CD14-positive monocyte (primary cell): ENCODE measurements around the gene HEBP1. TPM values are rescaled to one million over a fixed set of nuclear protein-coding genes. Genes with fewer than 3 reads are reported as not detected.

Experiments used
- DNase-seq, 3 donors: peaks; one replicate each; pipeline ENCODE4 v3.0.0-alpha.2; 2011 to 2022
- H2AFZ ChIP-seq: 2 replicates; pipeline ENCODE4 v1.6.0; 2012; ENCODE audit warnings: mild to moderate bottlenecking, low read depth, low read length, inconsistent platforms; ENCODE audit not compliant: insufficient read depth, poor library complexity, severe bottlenecking
- H3K27ac ChIP-seq, 2 donors: 1 replicate in 1 of 2; 2 replicates in 1 of 2; pipeline ENCODE4 v1.5.1; 2012 to 2013; ENCODE audit warnings: low read length in 2 of 2, control low read depth in 1 of 2, inconsistent platforms in 1 of 2, low read depth in 1 of 2, mild to moderate bottlenecking in 1 of 2
- H3K27me3 ChIP-seq, 2 donors: one replicate each; pipeline versions ENCODE4 v1.6.0 to v1.6.1; 2011 to 2013; ENCODE audit warnings: low read length in 2 of 2; ENCODE audit not compliant: control insufficient read depth in 2 of 2, insufficient read depth in 2 of 2
- H3K36me3 ChIP-seq, 2 donors: replicated peaks in 1 of 2; 1 replicate in 1 of 2; 2 replicates in 1 of 2; pipeline versions ENCODE4 v1.5.1 to v1.6.1; 2012 to 2013; ENCODE audit warnings: low read length in 2 of 2, control low read depth in 1 of 2, inconsistent platforms in 1 of 2, mild to moderate bottlenecking in 1 of 2; ENCODE audit not compliant: insufficient read depth in 2 of 2, control insufficient read depth in 1 of 2
- H3K4me1 ChIP-seq, 2 donors: 1 replicate in 1 of 2; 2 replicates in 1 of 2; pipeline versions ENCODE4 v1.5.1 to v1.6.1; 2012 to 2013; ENCODE audit warnings: low read length in 2 of 2, control low read depth in 1 of 2, inconsistent platforms in 1 of 2, mild to moderate bottlenecking in 1 of 2, moderate library complexity in 1 of 2; ENCODE audit not compliant: insufficient read depth in 2 of 2, control insufficient read depth in 1 of 2
- H3K4me2 ChIP-seq: replicated peaks from 2 replicates; pipeline ENCODE3; 2012; ENCODE audit warnings: low read length, moderate library complexity, mild to moderate bottlenecking; ENCODE audit not compliant: poor library complexity, severe bottlenecking; ENCODE audit errors: extremely low read depth
- H3K4me3 ChIP-seq, 3 experiments: fragments of 200-600 bp in 1 of 3; sonication (generic) in 1 of 3; replicated peaks in 1 of 3; 1 replicate in 2 of 3; 2 replicates in 1 of 3; pipeline ENCODE4 v1.5.1; 2011 to 2013; ENCODE audit warnings: low read length in 3 of 3, mild to moderate bottlenecking in 3 of 3, control low read depth in 2 of 3, low read depth in 2 of 3, inconsistent platforms in 1 of 3, moderate library complexity in 1 of 3
- H3K79me2 ChIP-seq: 2 replicates; pipeline ENCODE4 v1.6.0; 2012; ENCODE audit warnings: mild to moderate bottlenecking, control low read depth, inconsistent platforms, low read length, moderate library complexity; ENCODE audit not compliant: insufficient read depth
- H3K9ac ChIP-seq: 2 replicates; pipeline ENCODE4 v1.6.0; 2017; ENCODE audit warnings: low read length, mild to moderate bottlenecking; ENCODE audit not compliant: insufficient read depth, poor library complexity, severe bottlenecking
- H3K9me3 ChIP-seq, 2 donors: replicated peaks in 1 of 2; 1 replicate in 1 of 2; 2 replicates in 1 of 2; pipeline versions ENCODE4 v1.5.1 to v1.6.1; 2012 to 2013; ENCODE audit warnings: low read length in 2 of 2, control low read depth in 1 of 2; ENCODE audit not compliant: control insufficient read depth in 1 of 2, insufficient read depth in 1 of 2
- H4K20me1 ChIP-seq: 2 replicates; pipeline ENCODE4 v1.6.0; 2012; ENCODE audit warnings: mild to moderate bottlenecking, low read length, control low read depth, moderate library complexity; ENCODE audit not compliant: insufficient read depth
- H3K27ac Mint-ChIP-seq, 7 donors: one replicate each; pipeline ENCODE4 v1.8.0; 2020; ENCODE audit warnings: mild to moderate bottlenecking in 7 of 7, mixed read lengths in 7 of 7, moderate library complexity in 6 of 7, inconsistent platforms in 2 of 7
- H3K27me3 Mint-ChIP-seq, 3 donors: one replicate each; pipeline ENCODE4 v1.8.0; 2021 to 2022; ENCODE audit warnings: low read depth in 3 of 3, mild to moderate bottlenecking in 3 of 3, mixed read lengths in 3 of 3, moderate library complexity in 3 of 3, inconsistent platforms in 1 of 3
- H3K36me3 Mint-ChIP-seq, 2 donors: one replicate each; pipeline ENCODE4 v1.8.0; 2020; ENCODE audit warnings: mixed read lengths in 2 of 2, inconsistent platforms in 1 of 2, mild to moderate bottlenecking in 1 of 2
- H3K4me1 Mint-ChIP-seq: one replicate; pipeline ENCODE4 v1.8.0; 2020; ENCODE audit warnings: mild to moderate bottlenecking, mixed read lengths
- H3K4me3 Mint-ChIP-seq, 2 donors: one replicate each; pipeline ENCODE4 v1.8.0; 2020; ENCODE audit warnings: mild to moderate bottlenecking in 2 of 2, mixed read lengths in 2 of 2, moderate library complexity in 1 of 2
- H3K9me3 Mint-ChIP-seq, 7 donors: one replicate each; pipeline ENCODE4 v1.8.0; 2020 to 2022; ENCODE audit warnings: mixed read lengths in 7 of 7, mild to moderate bottlenecking in 6 of 7, moderate library complexity in 6 of 7, inconsistent platforms in 2 of 7
- CTCF ChIP-seq: fragments of 200-600 bp; IDR thresholded peaks from one replicate; pipeline ENCODE4 v1.8.0; 2022; ENCODE audit warnings: antibody characterized with exemption, mild to moderate bottlenecking
- WGBS: methylation state at CpG from one replicate; pipeline ENCODE4 v1.1.5; 2013; ENCODE audit warnings: missing lambda C conversion rate; ENCODE audit not compliant: insufficient coverage; 5-methylcytosine and 5-hydroxymethylcytosine counted together
- intact Hi-C, 2 donors: fragments of 100-400 bp; cut with micrococcal nuclease; formaldehyde crosslinking; loops; one replicate each; pipeline versions ENCODE4 v1.15.0 to v1.15.1; 2023
- polyA plus RNA-seq, 3 donors: library from polyadenylated mRNA; depleted of rRNA in 1 of 3; unstranded in 2 of 3; stranded (reverse) in 1 of 3; fragments of 300-500 nt in 2 of 3; fragments of >200 nt in 1 of 3; fragmentation: Illumina TruSeq in 2 of 3; gene quantifications; 1 replicate in 2 of 3; 2 replicates in 1 of 3; pipeline ENCODE4 v1.2.3, GENCODE V29; 2012 to 2021

HEBP1 gene
- polyA plus RNA-seq, 3 donors: 33.4 to 89.3 (median 71.3) TPM

- Histone ChIP-seq H3K4me3 (no peak overlapping the region), H3K79me2 (no peaks in the 10 kb centered on the region), H3K4me1 (no peaks in the 10 kb centered on the region), H3K27ac (no peak overlapping the region), H3K27me3 (no peaks in the 10 kb centered on the region), H3K9ac (no peak overlapping the region), H3K4me2 (no peak overlapping the region), H3K36me3 (no peaks in the 10 kb centered on the region), H3K9me3 (no peaks in the 10 kb centered on the region), H4K20me1 (no peaks in the 10 kb centered on the region), H2AFZ (no peak overlapping the region)
- intact Hi-C loops: no loop called here
- TF ChIP-seq CTCF: no peak
- H3K4me1 Mint-ChIP-seq: no peaks in the 10 kb centered on the region
- WGBS: 71% methylated on average over 1 of the region's 2 CpGs
- DNase-seq: no peak
- peaks cover 0 to 2% of the 10 kb centered on the region in 2 donors for H3K36me3 Mint-ChIP-seq
- H3K27ac Mint-ChIP-seq: no peak overlapping the region
- H3K9me3 Mint-ChIP-seq: peaks cover 0 to 2% (median 0%) of the 10 kb centered on the region in 7 donors
- H3K4me3 Mint-ChIP-seq: no peak overlapping the region
- peaks cover 1 to 4% (median 2%) of the 10 kb centered on the region in 3 donors for H3K27me3 Mint-ChIP-seq
These were observed 69.3 kb downstream of the HEBP1 start for GRCh38 chr12:12930633-12931219.

GRCh38 chr12:12929696-12930095, 70.4 kb downstream of the HEBP1 start:
- 91% methylated on average over 3 of the region's 6 CpGs for WGBS
- Histone ChIP-seq H3K79me2 (no peaks in the 10 kb centered on the region), H3K4me1 (no peaks in the 10 kb centered on the region), H4K20me1 (no peaks in the 10 kb centered on the region), H3K9me3 (no peaks in the 10 kb centered on the region), H3K4me2 (no peak overlapping the region), H2AFZ (no peak overlapping the region), H3K36me3 (no peaks in the 10 kb centered on the region), H3K27ac (no peak overlapping the region), H3K9ac (no peak overlapping the region), H3K27me3 (no peaks in the 10 kb centered on the region), H3K4me3 (no peak overlapping the region)
- TF ChIP-seq CTCF: no peak
- peaks cover 0 to 2% of the 10 kb centered on the region in 2 donors for H3K36me3 Mint-ChIP-seq
- H3K4me3 Mint-ChIP-seq: no peak overlapping the region
- H3K9me3 Mint-ChIP-seq: peaks cover 0 to 2% (median 0%) of the 10 kb centered on the region in 7 donors
- no peaks in the 10 kb centered on the region for H3K4me1 Mint-ChIP-seq
- H3K27me3 Mint-ChIP-seq: peaks cover 1 to 4% (median 2%) of the 10 kb centered on the region in 3 donors
- H3K27ac Mint-ChIP-seq: peak overlapping the region in 1 of 7 donors; percentile 48
- no peak for DNase-seq
- intact Hi-C loops: no loop called here
